Sigmoid colon (tissue), 4 donors: Measurements from ENCODE around the gene CISD1.

Experiments used
- EP300 ChIP-seq, 4 donors: sonication (generic); formaldehyde crosslinking; IDR thresholded peaks; one replicate each; pipeline ENCODE4 v1.6.1; 2017; ENCODE audit warnings: antibody characterized with exemption in 4 of 4
- POLR2AphosphoS5 ChIP-seq, 4 donors: sonication (generic); formaldehyde crosslinking; IDR thresholded peaks; one replicate each; pipeline ENCODE4 v1.6.1; 2017; ENCODE audit warnings: antibody characterized with exemption in 4 of 4
- TF ChIP-seq, protein P1 (sequence below), 4 experiments: fragments of 450-650 bp in 3 of 4; fragments of 200-600 bp in 1 of 4; IDR thresholded peaks; one replicate each; pipeline ENCODE4 v1.5.1; 2016 to 2019; ENCODE audit warnings: antibody characterized with exemption in 4 of 4, mild to moderate bottlenecking in 3 of 4, moderate library complexity in 2 of 4

DNA sequence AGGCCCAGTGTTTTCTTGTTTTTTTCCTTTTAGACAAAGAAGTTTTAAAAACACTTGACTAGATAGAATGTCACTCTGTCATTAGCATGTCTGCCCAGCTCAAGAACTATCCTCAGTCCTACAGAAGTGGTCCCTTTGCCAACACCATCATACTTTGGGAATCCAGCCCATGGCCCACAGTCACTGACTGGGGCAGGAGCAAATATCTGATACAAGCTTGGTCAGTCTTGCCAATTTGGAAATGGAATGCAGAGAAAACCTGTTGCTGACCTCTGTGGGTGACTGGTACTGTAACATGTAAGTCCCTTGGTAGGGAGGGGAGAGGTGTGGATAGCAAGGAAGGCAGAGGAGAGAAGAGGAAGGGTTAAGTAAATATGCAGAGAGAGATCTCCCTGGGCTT, 49.1 kb upstream of the CISD1 start:
- TF ChIP-seq EP300 (IDR thresholded peaks at IDR 0.05) (no peak), POLR2AphosphoS5 (IDR thresholded peaks at IDR 0.05) (no peak)
- TF ChIP-seq, protein P1, sequence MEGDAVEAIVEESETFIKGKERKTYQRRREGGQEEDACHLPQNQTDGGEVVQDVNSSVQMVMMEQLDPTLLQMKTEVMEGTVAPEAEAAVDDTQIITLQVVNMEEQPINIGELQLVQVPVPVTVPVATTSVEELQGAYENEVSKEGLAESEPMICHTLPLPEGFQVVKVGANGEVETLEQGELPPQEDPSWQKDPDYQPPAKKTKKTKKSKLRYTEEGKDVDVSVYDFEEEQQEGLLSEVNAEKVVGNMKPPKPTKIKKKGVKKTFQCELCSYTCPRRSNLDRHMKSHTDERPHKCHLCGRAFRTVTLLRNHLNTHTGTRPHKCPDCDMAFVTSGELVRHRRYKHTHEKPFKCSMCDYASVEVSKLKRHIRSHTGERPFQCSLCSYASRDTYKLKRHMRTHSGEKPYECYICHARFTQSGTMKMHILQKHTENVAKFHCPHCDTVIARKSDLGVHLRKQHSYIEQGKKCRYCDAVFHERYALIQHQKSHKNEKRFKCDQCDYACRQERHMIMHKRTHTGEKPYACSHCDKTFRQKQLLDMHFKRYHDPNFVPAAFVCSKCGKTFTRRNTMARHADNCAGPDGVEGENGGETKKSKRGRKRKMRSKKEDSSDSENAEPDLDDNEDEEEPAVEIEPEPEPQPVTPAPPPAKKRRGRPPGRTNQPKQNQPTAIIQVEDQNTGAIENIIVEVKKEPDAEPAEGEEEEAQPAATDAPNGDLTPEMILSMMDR (IDR thresholded peaks at IDR 0.05) = no peak
